GM21528 (cell line): ENCODE results near the gene SYT12.
"Not testable (repeated sequence)": the region's sequence is repeated elsewhere in the genome, so short reads cannot be mapped to it uniquely, and the experiment has no call there.

ENCODE experiments used
- ATAC-seq: cut with Tn5 transposase; IDR thresholded peaks from one replicate; pipeline ENCODE4 v1.9.1; 2021; ENCODE audit warnings: mild to moderate bottlenecking, moderate library complexity; ENCODE audit not compliant: unreplicated experiment, low FRiP score

Gene SYT12

GRCh38 chr11:66996609-66997273 is 26.2 kb upstream of the SYT12 start:
- ATAC-seq = no peak

GRCh38 chr11:66999555-66999954 is 23.4 kb upstream of the SYT12 start:
- ATAC-seq = no peak

GRCh38 chr11:67001332-67001731 is 21.6 kb upstream of the SYT12 start:
- ATAC-seq = no peak

GRCh38 chr11:67002297-67002913 is 20.5 kb upstream of the SYT12 start:
- no peak for ATAC-seq

GRCh38 chr11:67002921-67003411 is 20.0 kb upstream of the SYT12 start:
- ATAC-seq = no peak

- not testable (repeated sequence) for ATAC-seq
These were observed 17.7 kb upstream of the SYT12 start for GRCh38 chr11:67005200-67005599.

- no peak for ATAC-seq
These were observed 16.7 kb upstream of the SYT12 start for GRCh38 chr11:67006029-67006884.

GRCh38 chr11:67007126-67007525 is 15.8 kb upstream of the SYT12 start:
- no peak for ATAC-seq

- ATAC-seq = no peak
These were observed 12.5 kb upstream of the SYT12 start for GRCh38 chr11:67010296-67010905.

GRCh38 chr11:67013511-67014045 is 9.4 kb upstream of the SYT12 start:
- no peak for ATAC-seq

GRCh38 chr11:67014343-67014742 is 8.6 kb upstream of the SYT12 start:
- no peak for ATAC-seq

- ATAC-seq = no peak
These were observed 7.9 kb upstream of the SYT12 start for GRCh38 chr11:67015048-67015447.

- ATAC-seq = no peak
These were observed 6.4 kb upstream of the SYT12 start for GRCh38 chr11:67016550-67016949.

GRCh38 chr11:67020949-67021348 is 2.0 kb upstream of the SYT12 start:
- no peak for ATAC-seq

- ATAC-seq = no peak
These were observed 497 bp upstream of the SYT12 start for GRCh38 chr11:67022341-67022933.

GRCh38 chr11:67023957-67024353 is 1.0 kb downstream of the SYT12 start:
- ATAC-seq = no peak

- ATAC-seq = no peak
These were observed 1.5 kb downstream of the SYT12 start for GRCh38 chr11:67024410-67024809.

- no peak for ATAC-seq
These were observed 2.0 kb downstream of the SYT12 start for GRCh38 chr11:67024966-67025365.

- no peak for ATAC-seq
These were observed 2.8 kb downstream of the SYT12 start for GRCh38 chr11:67025750-67026149.

GRCh38 chr11:67026941-67027340 is 4.0 kb downstream of the SYT12 start:
- ATAC-seq = no peak
